ENCODE data around the gene AFF3. TPM values are rescaled to one million over a fixed set of nuclear protein-coding genes. Genes with fewer than 3 reads are reported as not detected.

Gene AFF3
- polyA plus RNA-seq, 3 donors: 22.1 to 24.9 (median 24.2) TPM

GRCh38 chr2:100057901-100058261 lies 84.5 kb downstream of the AFF3 start:
- DNase-seq (ENCODE audit: extremely low read depth in 1 of 11, low read depth in 9 of 11, low spot score in 4 of 11): no peak

- no peak for DNase-seq (ENCODE audit: extremely low read depth in 1 of 11, low read depth in 9 of 11, low spot score in 4 of 11)
Observed at GRCh38 chr2:100054426-100054825, 88.0 kb downstream of the AFF3 start.

- no peak for DNase-seq (ENCODE audit: extremely low read depth in 1 of 11, low read depth in 9 of 11, low spot score in 4 of 11)
Observed at GRCh38 chr2:100053087-100053885, 89.1 kb downstream of the AFF3 start.

GRCh38 chr2:100052650-100053049 lies 89.7 kb downstream of the AFF3 start:
- DNase-seq (ENCODE audit: extremely low read depth in 1 of 11, low read depth in 9 of 11, low spot score in 4 of 11): no peak

GRCh38 chr2:100051253-100051652 lies 91.1 kb downstream of the AFF3 start:
- no peak for DNase-seq (ENCODE audit: extremely low read depth in 1 of 11, low read depth in 9 of 11, low spot score in 4 of 11)

- no peak for DNase-seq (ENCODE audit: extremely low read depth in 1 of 11, low read depth in 9 of 11, low spot score in 4 of 11)
Observed at GRCh38 chr2:100050685-100051084, 91.7 kb downstream of the AFF3 start.

- DNase-seq (ENCODE audit: extremely low read depth in 1 of 11, low read depth in 9 of 11, low spot score in 4 of 11): no peak
Observed at GRCh38 chr2:100046961-100047947, 95.1 kb downstream of the AFF3 start.

GRCh38 chr2:100045000-100045399 lies 97.4 kb downstream of the AFF3 start:
- no peak for DNase-seq (ENCODE audit: extremely low read depth in 1 of 11, low read depth in 9 of 11, low spot score in 4 of 11)

GRCh38 chr2:100043891-100044255 lies 98.5 kb downstream of the AFF3 start:
- DNase-seq (ENCODE audit: extremely low read depth in 1 of 11, low read depth in 9 of 11, low spot score in 4 of 11): no peak

- no peak for DNase-seq (ENCODE audit: extremely low read depth in 1 of 11, low read depth in 9 of 11, low spot score in 4 of 11)
Observed at GRCh38 chr2:100043081-100043890, 99.1 kb downstream of the AFF3 start.

GRCh38 chr2:100042562-100042961 lies 99.8 kb downstream of the AFF3 start:
- DNase-seq (ENCODE audit: extremely low read depth in 1 of 11, low read depth in 9 of 11, low spot score in 4 of 11): no peak

- DNase-seq (ENCODE audit: extremely low read depth in 1 of 11, low read depth in 9 of 11, low spot score in 4 of 11): no peak
Observed at GRCh38 chr2:100041946-100042345, 100.4 kb downstream of the AFF3 start.

- DNase-seq (ENCODE audit: extremely low read depth in 1 of 11, low read depth in 9 of 11, low spot score in 4 of 11): no peak
Observed at GRCh38 chr2:100041385-100041784, 101.0 kb downstream of the AFF3 start.

GRCh38 chr2:100040906-100041305 lies 101.5 kb downstream of the AFF3 start:
- no peak for DNase-seq (ENCODE audit: extremely low read depth in 1 of 11, low read depth in 9 of 11, low spot score in 4 of 11)

GRCh38 chr2:100039291-100039980 lies 103.0 kb downstream of the AFF3 start:
- no peak for DNase-seq (ENCODE audit: extremely low read depth in 1 of 11, low read depth in 9 of 11, low spot score in 4 of 11)

GRCh38 chr2:100038011-100038410 lies 104.4 kb downstream of the AFF3 start:
- DNase-seq (ENCODE audit: extremely low read depth in 1 of 11, low read depth in 9 of 11, low spot score in 4 of 11): no peak

- no peak for DNase-seq (ENCODE audit: extremely low read depth in 1 of 11, low read depth in 9 of 11, low spot score in 4 of 11)
Observed at GRCh38 chr2:100036793-100037192, 105.6 kb downstream of the AFF3 start.

GRCh38 chr2:100036026-100036425 lies 106.4 kb downstream of the AFF3 start:
- DNase-seq (ENCODE audit: extremely low read depth in 1 of 11, low read depth in 9 of 11, low spot score in 4 of 11): no peak

GRCh38 chr2:100034431-100034830 lies 108.0 kb downstream of the AFF3 start:
- DNase-seq (ENCODE audit: extremely low read depth in 1 of 11, low read depth in 9 of 11, low spot score in 4 of 11): no peak

All from renal cortex interstitium (tissue), 11 donors.